Activated CD8-positive, alpha-beta T cell treated with anti-CD3 and anti-CD28 coated beads for 36 hours (primary cell): Measurements from ENCODE around the gene MYBPC1. TPM values are rescaled to one million over a fixed set of nuclear protein-coding genes. Genes with fewer than 3 reads are reported as not detected.

Experiments used
- ATAC-seq: fragments of 200-7000 bp; cut with Tn5 transposase; one replicate; pipeline ENCODE4 v1.10.0; 2021; ENCODE audit warnings: mild to moderate bottlenecking, moderate library complexity
- CTCF ChIA-PET: fragments of 350-600 bp; sonication (Branson Sonifier 250); formaldehyde crosslinking; loops from one replicate; lab custom pipeline; 2021; ENCODE audit warnings: antibody characterized with exemption; lab: Charles Lee
- POLR2A ChIA-PET: fragments of 350-600 bp; sonication (Branson Sonifier 250); formaldehyde crosslinking; loops from one replicate; lab custom pipeline; 2021; ENCODE audit warnings: antibody characterized with exemption; lab: Charles Lee
- DNase-seq: peaks from one replicate; pipeline ENCODE4 v3.0.0-alpha.2; 2020
- H3K27ac Mint-ChIP-seq: one replicate; pipeline ENCODE4 v1.8.0; 2021; ENCODE audit warnings: mild to moderate bottlenecking, mixed read lengths
- H3K27me3 Mint-ChIP-seq: one replicate; pipeline ENCODE4 v1.8.0; 2021; ENCODE audit warnings: mixed read lengths
- H3K36me3 Mint-ChIP-seq: one replicate; pipeline ENCODE4 v1.8.0; 2021; ENCODE audit warnings: low read depth, mixed read lengths
- H3K4me1 Mint-ChIP-seq: one replicate; pipeline ENCODE4 v1.8.0; 2021; ENCODE audit warnings: low read depth, mixed read lengths
- H3K4me3 Mint-ChIP-seq: one replicate; pipeline ENCODE4 v1.8.0; 2021; ENCODE audit warnings: mild to moderate bottlenecking, moderate library complexity, mixed read lengths
- H3K9me3 Mint-ChIP-seq: one replicate; pipeline ENCODE4 v1.8.0; 2021; ENCODE audit warnings: mixed read lengths
- intact Hi-C: fragments of 100-400 bp; cut with micrococcal nuclease; formaldehyde crosslinking; loops from one replicate; pipeline ENCODE4 v1.10.0; 2022
- total RNA-seq, 2 experiments: library from RNA; stranded (reverse); gene quantifications; one replicate each; pipeline ENCODE4 v1.2.3, GENCODE V29; 2021
- TF ChIP-seq, protein P1 (sequence below): fragments of 200-600 bp; IDR thresholded peaks from one replicate; pipeline ENCODE4 v1.8.0; 2022; ENCODE audit warnings: antibody characterized with exemption, mild to moderate bottlenecking

Gene MYBPC1
- total RNA-seq, 2 experiments from 2014 or later = not detected

DNA sequence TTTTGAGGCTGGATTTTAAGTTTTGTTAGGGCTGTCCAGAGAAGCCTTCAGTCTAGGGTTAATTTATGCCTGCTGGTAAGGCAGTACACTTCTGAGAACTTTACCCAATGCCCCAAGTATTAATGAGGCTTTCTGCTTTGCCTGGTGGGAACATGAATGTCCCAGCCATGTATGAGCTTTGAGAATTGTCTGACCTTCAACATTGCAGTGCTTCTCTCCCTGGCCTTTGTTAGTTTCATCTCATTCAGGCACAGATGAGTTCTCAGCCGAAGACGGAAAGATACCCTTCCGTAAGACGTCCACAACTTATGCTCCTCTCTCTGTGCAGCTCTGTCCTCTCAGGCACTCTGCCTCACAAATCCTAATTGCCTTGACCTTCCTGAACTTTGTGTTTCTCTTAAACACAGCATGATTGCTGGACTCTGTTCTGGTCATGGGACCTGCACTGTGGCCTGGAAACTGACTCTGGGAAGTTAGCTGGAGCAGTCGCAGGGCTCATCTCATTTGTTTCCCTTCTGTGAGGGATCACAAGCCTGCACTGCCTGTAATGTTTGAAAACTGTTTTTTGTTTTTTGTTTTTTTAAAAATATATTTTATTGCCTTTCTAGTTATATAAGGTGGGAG, 118.4 kb downstream of the MYBPC1 start:
- no peaks in the 10 kb centered on the region for H3K27me3 Mint-ChIP-seq
- TF ChIP-seq, protein P1, sequence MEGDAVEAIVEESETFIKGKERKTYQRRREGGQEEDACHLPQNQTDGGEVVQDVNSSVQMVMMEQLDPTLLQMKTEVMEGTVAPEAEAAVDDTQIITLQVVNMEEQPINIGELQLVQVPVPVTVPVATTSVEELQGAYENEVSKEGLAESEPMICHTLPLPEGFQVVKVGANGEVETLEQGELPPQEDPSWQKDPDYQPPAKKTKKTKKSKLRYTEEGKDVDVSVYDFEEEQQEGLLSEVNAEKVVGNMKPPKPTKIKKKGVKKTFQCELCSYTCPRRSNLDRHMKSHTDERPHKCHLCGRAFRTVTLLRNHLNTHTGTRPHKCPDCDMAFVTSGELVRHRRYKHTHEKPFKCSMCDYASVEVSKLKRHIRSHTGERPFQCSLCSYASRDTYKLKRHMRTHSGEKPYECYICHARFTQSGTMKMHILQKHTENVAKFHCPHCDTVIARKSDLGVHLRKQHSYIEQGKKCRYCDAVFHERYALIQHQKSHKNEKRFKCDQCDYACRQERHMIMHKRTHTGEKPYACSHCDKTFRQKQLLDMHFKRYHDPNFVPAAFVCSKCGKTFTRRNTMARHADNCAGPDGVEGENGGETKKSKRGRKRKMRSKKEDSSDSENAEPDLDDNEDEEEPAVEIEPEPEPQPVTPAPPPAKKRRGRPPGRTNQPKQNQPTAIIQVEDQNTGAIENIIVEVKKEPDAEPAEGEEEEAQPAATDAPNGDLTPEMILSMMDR = no peak
- no peak overlapping the region for H3K4me3 Mint-ChIP-seq
- DNase-seq (no peak), ATAC-seq (no peak)
- H3K4me1 Mint-ChIP-seq = peaks cover 12% of the 10 kb centered on the region
- no peak overlapping the region for H3K27ac Mint-ChIP-seq
- H3K9me3 Mint-ChIP-seq = no peaks in the 10 kb centered on the region
- POLR2A ChIA-PET = no interaction called here
- intact Hi-C loops = no loop called here
- CTCF ChIA-PET = no interaction called here
- H3K36me3 Mint-ChIP-seq = no peaks in the 10 kb centered on the region

DNA sequence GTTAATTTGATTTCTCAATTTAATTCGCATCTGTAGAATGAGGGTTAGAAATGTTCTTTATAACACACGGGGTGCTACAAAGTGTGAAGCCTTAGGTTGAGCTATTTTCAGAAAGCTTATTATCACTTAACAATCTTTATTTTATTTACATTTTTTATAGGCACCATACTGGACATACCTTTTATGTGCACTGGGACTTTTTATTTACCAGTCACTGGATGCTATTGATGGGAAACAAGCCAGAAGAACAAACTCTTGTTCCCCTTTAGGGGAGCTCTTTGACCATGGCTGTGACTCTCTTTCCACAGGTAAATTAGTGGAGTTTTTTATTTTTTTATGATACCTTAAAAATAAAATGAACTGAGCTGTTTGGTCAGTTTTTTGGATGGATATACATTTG, 119.2 kb downstream of the MYBPC1 start:
- intact Hi-C loops = no loop called here
- H3K36me3 Mint-ChIP-seq = no peaks in the 10 kb centered on the region
- ChIA-PET CTCF (interaction anchor here (1.0 to 1.3 kb wide), 3 partner anchors 10 to 126 kb away, joined by 3 to 4 read pairs (median 4); no protein-coding TSS in a partner anchor), POLR2A (no interaction called here)
- ATAC-seq (no peak), DNase-seq (no peak)
- peaks cover 12% of the 10 kb centered on the region for H3K4me1 Mint-ChIP-seq
- TF ChIP-seq, protein P1 = no peak
- H3K27ac Mint-ChIP-seq = no peak overlapping the region
- H3K9me3 Mint-ChIP-seq = no peaks in the 10 kb centered on the region
- no peaks in the 10 kb centered on the region for H3K27me3 Mint-ChIP-seq
- H3K4me3 Mint-ChIP-seq = no peak overlapping the region

DNA sequence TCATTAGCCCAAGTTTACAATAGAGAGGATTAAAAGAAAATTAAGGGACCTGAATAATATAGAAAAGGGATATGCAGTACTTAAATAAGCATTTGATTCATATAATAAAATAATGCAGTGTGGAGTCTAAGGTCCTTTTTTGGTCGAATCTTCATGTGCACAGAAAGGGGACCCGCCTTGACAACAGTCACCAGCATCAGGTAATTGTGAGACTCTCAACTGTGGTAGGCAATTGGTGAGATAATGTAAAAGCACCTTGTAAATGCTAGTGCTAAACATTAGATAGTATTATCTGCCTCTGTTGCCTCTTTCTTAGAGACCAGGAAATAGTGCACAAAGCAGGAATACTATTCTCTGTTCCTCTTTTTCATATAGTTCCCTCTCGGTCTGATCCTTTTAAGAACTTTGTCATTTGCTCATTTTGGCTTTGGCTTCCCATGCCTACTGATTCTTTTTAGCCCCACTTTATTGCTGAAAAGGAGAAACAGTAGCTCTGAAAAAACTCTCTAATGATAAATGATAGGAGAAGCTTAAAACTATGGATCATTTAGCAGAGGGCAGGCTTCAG, 120.2 kb downstream of the MYBPC1 start:
- Mint-ChIP-seq H3K4me1 (peaks cover 7% of the 10 kb centered on the region), H3K4me3 (no peak overlapping the region), H3K9me3 (no peaks in the 10 kb centered on the region), H3K27me3 (no peaks in the 10 kb centered on the region), H3K36me3 (no peaks in the 10 kb centered on the region), H3K27ac (no peak overlapping the region)
- TF ChIP-seq, protein P1 = no peak
- POLR2A ChIA-PET = no interaction called here
- CTCF ChIA-PET = interaction anchor here (1.0 to 1.6 kb wide), 7 partner anchors 9 to 125 kb away, joined by 3 to 5 read pairs (median 4); no protein-coding TSS in a partner anchor
- DNase-seq (no peak), ATAC-seq (no peak)
- intact Hi-C loops = no loop called here

GRCh38 chr12:101719566-101719965, 124.8 kb downstream of the MYBPC1 start:
- Mint-ChIP-seq H3K27ac (no peak overlapping the region), H3K4me1 (peaks cover 2% of the 10 kb centered on the region), H3K4me3 (no peak overlapping the region), H3K9me3 (no peaks in the 10 kb centered on the region), H3K27me3 (no peaks in the 10 kb centered on the region), H3K36me3 (no peaks in the 10 kb centered on the region)
- DNase-seq (no peak), ATAC-seq (no peak)
- CTCF ChIA-PET = interaction anchor here (0.9 kb wide), 1 partner anchor 32 kb away, joined by 3 read pairs; no protein-coding TSS in a partner anchor
- intact Hi-C loops = no loop called here
- TF ChIP-seq, protein P1 = no peak
- POLR2A ChIA-PET = interaction anchor here (0.8 kb wide), 1 partner anchor 11 kb away, joined by 3 read pairs; no protein-coding TSS in a partner anchor

DNA sequence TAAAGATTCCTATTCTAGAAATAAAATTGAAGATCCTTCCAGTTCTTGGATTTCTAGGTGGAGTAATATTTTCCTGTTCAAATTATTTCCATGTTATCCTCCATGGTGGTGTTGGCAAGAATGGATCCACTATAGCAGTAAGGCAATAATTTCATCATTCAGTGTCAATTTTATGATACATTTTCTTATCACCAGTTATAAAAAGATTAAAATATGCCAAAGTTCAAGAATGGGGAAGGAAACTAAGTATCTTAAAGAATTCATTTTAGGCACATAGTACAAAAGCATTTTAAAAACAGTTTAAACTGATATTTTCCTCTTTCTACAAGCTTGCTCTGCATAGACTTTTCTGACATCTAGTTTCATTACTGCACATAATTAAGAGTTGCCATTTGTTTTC, 125.3 kb downstream of the MYBPC1 start:
- Mint-ChIP-seq H3K27ac (no peak overlapping the region), H3K36me3 (no peaks in the 10 kb centered on the region), H3K4me3 (no peak overlapping the region), H3K9me3 (no peaks in the 10 kb centered on the region), H3K4me1 (peaks cover 2% of the 10 kb centered on the region), H3K27me3 (no peaks in the 10 kb centered on the region)
- CTCF ChIA-PET = no interaction called here
- ATAC-seq (no peak), DNase-seq (no peak)
- TF ChIP-seq, protein P1 = no peak
- intact Hi-C loops = no loop called here
- POLR2A ChIA-PET = interaction anchor here (0.8 kb wide), 1 partner anchor 12 kb away, joined by 3 read pairs; no protein-coding TSS in a partner anchor
